Stomach (tissue), 9 donors: ENCODE measurements around the gene LRRC8C. TPM values are rescaled to one million over a fixed set of nuclear protein-coding genes. Genes with fewer than 3 reads are reported as not detected.

Experiments
- DNase-seq, 2 donors: peaks; one replicate each; pipeline versions ENCODE4 v3.0.0 to v3.0.0-alpha.2; 2013 to 2019
- H3K27ac ChIP-seq, 5 donors: fragments of 200-600 bp in 4 of 5; sonication (generic) in 4 of 5; one replicate each; pipeline ENCODE4 v1.5.1; 2013 to 2019; ENCODE audit warnings: mild to moderate bottlenecking in 1 of 5, moderate library complexity in 1 of 5
- H3K27me3 ChIP-seq, 3 donors: fragments of 200-600 bp; sonication (generic); one replicate each; pipeline ENCODE4 v1.5.1; 2017 to 2019; ENCODE audit warnings: mixed run types in 1 of 3
- H3K36me3 ChIP-seq, 4 donors: fragments of 200-600 bp; sonication (generic); 1 replicate in 3 of 4; 2 replicates in 1 of 4; pipeline ENCODE4 v1.5.1; 2016 to 2019
- H3K4me1 ChIP-seq, 4 donors: fragments of 200-600 bp; sonication (generic); one replicate each; pipeline ENCODE4 v1.5.1; 2016 to 2019
- H3K4me3 ChIP-seq, 4 donors: fragments of 200-600 bp; sonication (generic) in 3 of 4; one replicate each; pipeline ENCODE4 v1.5.1; 2016 to 2019; ENCODE audit warnings: mild to moderate bottlenecking in 1 of 4
- H3K9me3 ChIP-seq, 4 donors: fragments of 200-600 bp; sonication (generic); one replicate each; pipeline ENCODE4 v1.5.1; 2016 to 2019
- CTCF ChIP-seq, 7 experiments: fragments of 450-650 bp in 4 of 7; fragments of 200-600 bp in 3 of 7; sonication (generic) in 3 of 7; IDR thresholded peaks; one replicate each; pipeline ENCODE4 v1.5.1; 2016 to 2019; ENCODE audit warnings: antibody characterized with exemption in 7 of 7, control low read depth in 2 of 7, mild to moderate bottlenecking in 1 of 7
- EP300 ChIP-seq: sonication (generic); formaldehyde crosslinking; IDR thresholded peaks from one replicate; pipeline ENCODE4 v1.6.1; 2017; ENCODE audit warnings: antibody characterized with exemption
- POLR2A ChIP-seq, 4 donors: fragments of 450-650 bp; IDR thresholded peaks; one replicate each; pipeline ENCODE4 v1.6.1; 2016; ENCODE audit warnings: antibody characterized with exemption in 4 of 4, control low read depth in 2 of 4, mild to moderate bottlenecking in 1 of 4, moderate library complexity in 1 of 4
- POLR2AphosphoS5 ChIP-seq, 3 donors: sonication (generic); formaldehyde crosslinking; IDR thresholded peaks; one replicate each; pipeline ENCODE4 v1.6.1; 2016; ENCODE audit warnings: antibody characterized with exemption in 3 of 3
- WGBS, 5 donors: extraction: QIAGEN DNeasy Blood & Tissue Kit in 3 of 5; methylation state at CpG; one replicate each; pipeline versions ENCODE4 v1.1.5 to v1.1.7; 2013 to 2018; 5-methylcytosine and 5-hydroxymethylcytosine counted together
- intact Hi-C: fragments of 100-400 bp; cut with DNase I; formaldehyde crosslinking; loops from one replicate; pipeline ENCODE4 v1.15.1; 2023; ENCODE audit warnings: low total_unique reads
- polyA plus RNA-seq, 3 donors: library from polyadenylated mRNA; stranded (reverse); fragments of 200-250 nt; gene quantifications; one replicate each; pipeline ENCODE4 v1.2.3, GENCODE V29; 2013
- total RNA-seq, 5 donors: library from RNA; depleted of rRNA; stranded (reverse); fragments of >200 nt; gene quantifications; one replicate each; pipeline versions ENCODE4 v1.1.0 to v1.2.3, GENCODE V29; 2014 to 2016
- donor health status: healthy with polysubstance abuse.
- donor health status: Bipolar disorder and iron deficiency.
- donor health status: healthy.

Gene LRRC8C
- total and polyA plus RNA-seq, 8 donors, result 0.45 to 14.8 (median 1.4) TPM

DNA sequence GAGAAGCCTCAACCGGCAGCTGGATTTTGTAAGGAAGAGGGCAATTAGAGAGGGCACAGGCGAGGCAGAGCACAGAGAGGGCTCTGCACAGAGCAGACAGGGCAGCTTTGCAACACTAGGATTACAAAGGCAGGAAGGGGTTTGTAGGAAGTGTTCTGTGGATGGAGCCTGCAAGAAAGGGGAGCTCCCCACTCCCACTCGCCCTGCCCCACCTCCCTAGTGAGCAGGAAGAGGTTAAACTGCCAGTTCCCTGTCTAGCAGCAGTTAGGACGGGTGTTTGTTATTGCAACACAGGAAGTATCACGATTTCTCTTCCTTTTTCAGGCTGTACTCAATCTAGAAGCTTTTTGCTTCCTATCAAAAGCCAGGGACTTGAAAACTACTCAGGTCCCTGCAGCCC, 124.6 kb downstream of the LRRC8C start:
- Histone ChIP-seq H3K27me3 (no peaks in the 10 kb centered on the region), H3K36me3 (no peaks in the 10 kb centered on the region), H3K9me3 (no peaks in the 10 kb centered on the region), H3K4me1 (peaks cover 0 to 46% (median 11%) of the 10 kb centered on the region in 4 donors), H3K4me3 (no peak overlapping the region), H3K27ac (peak overlapping the region in 3 of 5 donors; percentile 32 to 45 (median 39))
- intact Hi-C loops, result no loop called here
- TF ChIP-seq POLR2A (IDR thresholded peaks at IDR 0.05), result no peak
- no peak for TF ChIP-seq CTCF (IDR thresholded peaks at IDR 0.05)
- TF ChIP-seq POLR2AphosphoS5 (IDR thresholded peaks at IDR 0.05), result no peak
- no peak for TF ChIP-seq EP300
- 14 to 24% (median 19%) methylated on average over 5 of the region's 5 CpGs for whole genome bisulfite sequencing, 5 donors
- peak in 1 of 2 donors; percentile 58 for DNase-seq

- Histone ChIP-seq H3K9me3 (no peaks in the 10 kb centered on the region), H3K4me1 (peaks cover under 1 to 51% (median 14%) of the 10 kb centered on the region in 4 donors), H3K4me3 (no peak overlapping the region), H3K27me3 (no peaks in the 10 kb centered on the region), H3K36me3 (no peaks in the 10 kb centered on the region), H3K27ac (peak overlapping the region in 2 of 5 donors; percentile 39 to 45)
- intact Hi-C loops, result no loop called here
- 58 to 71% (median 70%) methylated on average over 2 of the region's 2 CpGs for WGBS, 5 donors
- DNase-seq, result peak in 1 of 2 donors; percentile 18
- TF ChIP-seq CTCF (IDR thresholded peaks at IDR 0.05) (no peak), POLR2AphosphoS5 (IDR thresholded peaks at IDR 0.05) (no peak), EP300 (no peak), POLR2A (IDR thresholded peaks at IDR 0.05) (no peak)
Observed at GRCh38 chr1:89758156-89758555, 125.2 kb downstream of the LRRC8C start.

GRCh38 chr1:89759036-89759435, 126.1 kb downstream of the LRRC8C start:
- 48 to 73% (median 60%) methylated on average over 2 of the region's 2 CpGs for WGBS, 5 donors
- peaks cover 5 to 56% (median 21%) of the 10 kb centered on the region in 4 donors for H3K4me1 ChIP-seq
- intact Hi-C loops, result no loop called here

GRCh38 chr1:89760496-89760895, 127.6 kb downstream of the LRRC8C start:
- Histone ChIP-seq H3K9me3 (no peaks in the 10 kb centered on the region), H3K27ac (no peak overlapping the region), H3K4me3 (no peak overlapping the region), H3K4me1 (peaks cover 5 to 52% (median 21%) of the 10 kb centered on the region in 4 donors), H3K36me3 (no peaks in the 10 kb centered on the region), H3K27me3 (no peaks in the 10 kb centered on the region)
- TF ChIP-seq POLR2A (IDR thresholded peaks at IDR 0.05) (no peak), POLR2AphosphoS5 (IDR thresholded peaks at IDR 0.05) (peak in 1 of 3 donors; percentile 3)
- intact Hi-C loops, result loop anchor here (10.0 kb wide), 1 partner anchor 276 kb away; no protein-coding TSS in a partner anchor
- no peak for DNase-seq
- 73 to 87% (median 78%) methylated on average over 3 of the region's 3 CpGs for WGBS, 5 donors

More at GRCh38 chr1:89759036-89759435, 126.1 kb downstream of the LRRC8C start:
- H3K4me3 ChIP-seq, result no peak overlapping the region
- no peaks in the 10 kb centered on the region for H3K36me3 ChIP-seq
- peak overlapping the region in 1 of 5 donors; percentile 15 for H3K27ac ChIP-seq
- TF ChIP-seq POLR2AphosphoS5 (IDR thresholded peaks at IDR 0.05), result no peak
- TF ChIP-seq CTCF (IDR thresholded peaks at IDR 0.05), result no peak
- TF ChIP-seq POLR2A (IDR thresholded peaks at IDR 0.05), result no peak
- no peak for TF ChIP-seq EP300
- no peaks in the 10 kb centered on the region for H3K9me3 ChIP-seq
- DNase-seq, result no peak
- no peaks in the 10 kb centered on the region for H3K27me3 ChIP-seq

- Histone ChIP-seq H3K27me3 (no peaks in the 10 kb centered on the region), H3K4me3 (no peak overlapping the region), H3K27ac (no peak overlapping the region), H3K4me1 (peaks cover 5 to 52% (median 21%) of the 10 kb centered on the region in 4 donors), H3K9me3 (no peaks in the 10 kb centered on the region), H3K36me3 (no peaks in the 10 kb centered on the region)
- no peak for DNase-seq
- TF ChIP-seq POLR2AphosphoS5 (IDR thresholded peaks at IDR 0.05), result no peak
- TF ChIP-seq EP300, result no peak
- no peak for TF ChIP-seq POLR2A (IDR thresholded peaks at IDR 0.05)
- no peak for TF ChIP-seq CTCF (IDR thresholded peaks at IDR 0.05)
- intact Hi-C loops, result loop anchor here (10.0 kb wide), 1 partner anchor 277 kb away; no protein-coding TSS in a partner anchor
- WGBS, 5 donors, result 60 to 92% (median 77%) methylated on average over 1 of the region's 1 CpG
Observed at GRCh38 chr1:89761338-89761737, 128.4 kb downstream of the LRRC8C start.
